ENCODE data around the gene XRCC4. TPM values are rescaled to one million over a fixed set of nuclear protein-coding genes. Genes with fewer than 3 reads are reported as not detected.
"Not testable (repeated sequence)": the region's sequence is repeated elsewhere in the genome, so short reads cannot be mapped to it uniquely, and the experiment has no call there.

XRCC4 gene
- total RNA-seq, 1 donor from 2014 or later, result 5.7 TPM

DNA sequence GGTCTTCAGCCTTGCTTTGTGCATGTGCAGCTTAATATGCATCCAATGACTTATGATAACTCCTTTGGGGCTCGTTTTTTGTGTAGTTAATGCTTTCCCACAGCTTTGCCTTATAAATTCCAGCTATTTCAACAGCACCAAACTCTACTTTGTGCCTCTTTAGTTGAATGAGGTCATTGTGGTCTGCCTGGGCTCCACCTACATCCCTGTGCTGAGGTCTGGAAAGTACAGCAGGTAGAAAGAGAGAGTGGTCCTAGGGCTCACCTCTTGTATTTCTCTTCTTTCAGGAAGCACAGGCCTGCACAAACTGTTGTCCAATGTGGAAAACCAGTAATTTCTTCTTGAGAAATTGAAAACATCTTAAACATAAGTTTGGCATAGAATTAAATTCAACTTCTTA is 167.2 kb downstream of the XRCC4 start:
- no peak for DNase-seq
- no peak for ATAC-seq
- intact Hi-C loops (cut with micrococcal nuclease), result no loop called here

DNA sequence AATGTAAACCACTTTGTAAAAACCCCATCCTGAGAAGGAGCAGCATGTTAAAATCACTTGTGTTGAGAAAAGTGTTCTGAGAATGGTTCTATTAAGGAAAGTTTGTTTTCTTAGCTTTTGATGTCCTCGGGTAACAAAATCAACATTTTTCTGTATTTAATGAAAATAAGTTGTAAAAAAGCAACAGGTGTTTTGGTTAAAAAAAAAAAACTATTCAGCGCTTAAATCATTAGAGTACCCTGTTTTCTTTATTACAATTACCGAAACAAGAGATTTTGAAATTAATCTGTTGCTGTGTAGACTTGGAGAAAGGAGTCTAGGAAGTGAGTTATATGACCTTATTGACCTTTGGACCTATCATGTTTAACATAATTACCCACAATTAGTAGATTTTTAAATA is 167.7 kb downstream of the XRCC4 start:
- ATAC-seq, result no peak
- intact Hi-C loops (cut with micrococcal nuclease), result no loop called here

DNA sequence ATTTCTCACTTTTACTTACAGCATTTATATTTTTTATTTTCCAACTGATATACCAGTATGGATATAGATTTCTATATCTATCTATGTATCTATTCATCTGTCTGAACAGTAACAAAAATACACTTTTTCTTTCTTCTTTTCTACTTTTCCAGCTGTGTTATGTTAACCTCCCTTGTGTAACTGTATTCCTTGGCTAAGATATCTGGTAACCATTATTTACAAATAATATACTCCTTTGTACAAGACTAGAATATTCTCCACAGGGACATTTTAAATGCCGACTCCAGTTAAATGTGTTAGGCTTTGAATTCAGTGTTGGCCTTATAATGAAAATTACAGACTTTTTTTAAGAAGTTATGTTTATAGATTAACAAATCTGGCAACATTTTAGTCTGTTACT is 168.7 kb downstream of the XRCC4 start:
- DNase-seq (no peak), ATAC-seq (no peak)
- intact Hi-C loops (cut with micrococcal nuclease), result no loop called here

More for the DNA sequence above, 167.7 kb downstream of the XRCC4 start:
- no peak for DNase-seq

DNA sequence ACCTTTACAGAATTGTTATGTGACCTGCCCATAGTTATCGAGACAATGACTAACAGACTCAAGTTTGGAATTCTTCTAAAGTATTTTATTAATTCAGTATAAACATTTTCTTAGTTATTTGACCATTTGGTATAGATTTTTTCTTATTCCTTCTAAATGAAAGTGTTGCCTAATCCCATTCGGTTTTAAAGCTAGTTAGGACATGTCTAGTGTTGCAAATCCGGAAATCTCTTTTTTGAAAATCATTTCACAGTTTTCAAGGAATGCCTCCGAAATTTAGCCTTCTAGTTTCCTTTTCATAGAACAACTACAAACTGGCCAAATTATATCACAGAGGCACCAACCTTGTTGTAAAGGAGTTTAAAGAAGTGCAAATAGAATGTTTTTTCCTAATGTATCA is 171.8 kb downstream of the XRCC4 start:
- no peak for ATAC-seq
- intact Hi-C loops (cut with micrococcal nuclease), result no loop called here
- DNase-seq, result no peak

DNA sequence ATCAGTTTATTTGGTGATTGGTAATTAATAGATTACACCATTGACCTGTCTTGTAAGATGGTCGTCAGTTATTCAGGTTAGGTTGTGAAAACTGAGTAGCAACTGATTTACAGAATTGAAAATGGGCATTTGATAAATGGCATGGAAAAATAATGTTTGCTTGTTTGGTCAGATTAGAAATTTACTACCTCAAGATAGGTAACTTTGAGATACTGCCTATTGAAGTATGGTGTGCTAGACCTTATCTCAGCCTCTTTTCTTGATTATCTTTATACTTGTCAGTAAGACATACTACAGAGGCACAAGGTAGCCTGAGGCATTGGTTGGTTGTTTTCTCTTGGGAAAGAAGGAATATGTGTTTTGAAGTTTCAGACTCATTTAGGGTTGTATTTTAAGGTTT is 174.5 kb downstream of the XRCC4 start:
- intact Hi-C loops (cut with micrococcal nuclease), result no loop called here
- no peak for DNase-seq
- ATAC-seq, result no peak

DNA sequence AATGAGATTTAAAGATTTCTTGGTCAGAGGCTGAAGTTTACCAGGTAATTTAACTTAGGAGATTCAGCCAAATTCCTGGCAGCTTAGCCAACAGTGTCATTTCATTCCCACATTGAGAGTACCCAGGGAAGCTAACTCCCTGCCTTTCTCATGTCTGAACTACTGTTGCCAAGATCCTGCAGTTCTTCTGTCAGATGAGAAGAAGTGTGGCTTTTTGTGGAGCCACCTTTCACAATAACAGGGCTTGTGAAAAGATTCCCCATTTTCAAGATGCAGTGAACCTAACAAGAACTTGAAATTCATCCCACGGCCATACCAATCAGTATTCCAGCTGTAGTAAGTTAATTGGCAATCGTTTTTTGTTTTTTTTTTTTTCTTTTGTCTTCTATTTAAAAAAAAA is 176.4 kb downstream of the XRCC4 start:
- ATAC-seq, result no peak
- intact Hi-C loops (cut with micrococcal nuclease), result no loop called here
- no peak for DNase-seq

DNA sequence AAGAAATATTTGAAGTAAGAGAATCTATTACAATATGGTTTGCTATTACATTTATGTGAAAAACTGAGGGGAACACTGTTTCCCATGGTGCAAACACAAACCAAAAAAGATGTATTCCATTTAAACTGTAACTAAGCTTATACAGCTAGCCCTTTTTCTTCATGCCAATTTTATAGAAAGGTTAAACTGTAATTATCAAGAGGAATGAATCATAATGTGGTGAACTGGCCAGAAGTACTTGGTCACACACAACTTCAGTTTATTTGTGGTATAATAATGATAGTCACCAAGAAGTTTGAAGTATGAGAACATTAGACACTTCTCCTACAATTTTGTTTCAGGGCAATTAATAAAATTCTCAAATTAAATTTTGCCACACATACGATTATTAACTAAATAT is 177.9 kb downstream of the XRCC4 start:
- intact Hi-C loops (cut with micrococcal nuclease), result no loop called here
- ATAC-seq (no peak), DNase-seq (no peak)

DNA sequence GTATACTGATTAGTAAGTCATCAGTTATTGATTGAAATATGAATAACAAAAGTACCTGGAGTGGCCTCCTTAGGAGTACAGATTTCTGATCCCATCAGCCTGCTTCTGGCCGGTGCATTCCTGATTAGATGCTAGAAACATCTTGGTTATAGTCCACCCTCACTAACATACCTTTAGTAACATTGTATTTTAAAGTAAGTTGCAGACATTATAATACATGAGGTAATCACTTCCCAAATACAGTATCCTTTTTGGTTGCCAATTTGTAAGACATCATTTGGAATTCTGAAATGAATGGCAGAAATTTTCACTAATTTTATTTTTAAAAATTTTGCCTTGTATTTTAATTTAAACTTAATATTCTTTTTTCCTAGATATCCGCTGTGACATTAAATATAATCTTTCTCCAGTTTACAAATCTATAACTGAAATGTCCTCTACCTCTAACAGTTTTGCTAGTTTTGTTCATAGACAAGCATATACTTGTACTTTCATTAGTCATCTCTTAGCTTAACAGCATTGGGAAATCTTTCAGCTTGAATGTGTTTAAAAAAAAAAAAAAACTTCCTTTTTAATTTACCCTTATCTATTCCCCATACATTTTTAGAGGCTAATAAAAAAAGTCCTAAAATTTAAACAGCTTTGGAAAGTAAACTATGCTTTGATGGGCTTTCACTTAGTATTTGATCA is 178.9 kb downstream of the XRCC4 start:
- DNase-seq (no peak), ATAC-seq (no peak)
- intact Hi-C loops (cut with micrococcal nuclease), result no loop called here

DNA sequence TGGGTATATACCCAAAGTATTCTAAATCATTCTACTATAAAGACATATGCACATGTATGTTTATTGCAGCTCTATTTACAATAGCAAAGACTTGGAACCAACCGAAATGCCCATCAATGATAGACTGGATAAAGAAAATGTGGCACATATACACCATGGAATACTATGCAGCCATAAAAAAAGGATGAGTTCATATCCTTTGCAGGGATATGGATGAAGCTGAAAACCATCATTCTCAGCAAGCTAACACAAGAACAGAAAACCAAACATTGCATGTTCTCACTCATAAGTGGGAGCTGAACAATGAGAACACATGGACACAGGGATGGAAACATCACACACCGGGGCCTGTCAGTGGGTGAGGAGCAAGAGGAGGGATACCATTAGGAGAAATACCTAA is 180.3 kb downstream of the XRCC4 start:
- intact Hi-C loops (cut with micrococcal nuclease); ATAC-seq; DNase-seq: not testable (repeated sequence)

DNA sequence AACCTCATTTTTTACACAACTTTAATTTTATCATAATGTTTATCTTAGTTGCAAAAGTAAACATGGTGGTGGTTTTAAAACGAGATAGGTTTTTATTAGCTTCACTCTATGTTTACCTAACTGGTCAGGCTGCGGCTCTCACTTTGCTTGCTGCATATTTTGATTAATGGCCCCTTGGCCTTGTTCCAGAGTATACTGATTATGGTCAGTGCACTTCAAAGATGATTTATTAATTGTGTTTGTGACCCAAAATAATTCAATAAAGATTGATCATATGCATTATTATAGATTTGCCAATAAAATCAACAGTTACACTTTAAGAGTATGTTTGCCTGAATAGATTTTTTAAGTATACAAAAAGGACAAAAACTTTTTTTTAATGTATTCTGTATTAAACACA is 188.0 kb downstream of the XRCC4 start:
- ATAC-seq (no peak), DNase-seq (no peak)
- intact Hi-C loops (cut with micrococcal nuclease), result no loop called here

DNA sequence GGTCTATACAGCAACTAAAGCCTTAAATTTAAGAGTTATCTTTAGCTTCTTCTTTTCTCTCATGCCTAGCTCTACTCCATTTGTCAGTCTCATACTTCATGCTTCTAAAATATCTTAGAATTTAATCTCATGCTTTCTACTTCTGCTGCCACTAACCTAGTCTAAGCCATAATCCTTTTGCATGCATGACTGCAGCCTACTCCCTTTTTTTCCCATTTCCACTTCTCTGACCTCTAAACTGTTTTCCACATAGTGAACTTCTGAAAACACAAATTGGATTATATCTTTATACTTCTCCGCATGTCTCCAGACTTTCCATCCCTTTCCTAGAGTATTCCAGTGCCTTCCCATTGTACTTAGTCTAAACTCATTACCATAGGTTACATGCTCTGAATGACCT is 193.0 kb downstream of the XRCC4 start:
- DNase-seq, result no peak
- intact Hi-C loops (cut with micrococcal nuclease), result no loop called here

DNA sequence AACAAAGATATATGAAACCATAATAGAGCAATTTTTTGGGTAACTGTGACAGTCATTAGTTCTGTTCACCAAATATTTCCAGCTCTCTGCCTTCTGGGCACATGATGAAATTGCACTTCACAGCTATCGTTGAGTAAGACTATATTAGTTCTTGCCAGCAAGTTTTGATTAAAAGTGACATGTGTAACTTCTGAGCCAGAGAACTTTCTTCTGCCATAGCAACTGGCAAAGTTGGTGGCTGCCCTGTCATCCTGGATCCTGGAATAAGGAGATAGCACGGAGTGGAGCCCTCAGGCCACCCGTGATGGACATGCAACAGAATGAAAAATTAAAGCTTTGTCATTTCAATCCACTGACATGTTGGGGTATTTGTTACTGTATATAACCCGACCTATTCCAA is 199.8 kb downstream of the XRCC4 start:
- intact Hi-C loops (cut with micrococcal nuclease), result no loop called here
- DNase-seq (peak; percentile 53), ATAC-seq (peak; percentile 96)

More for the DNA sequence above, 193.0 kb downstream of the XRCC4 start:
- no peak for ATAC-seq

DNA sequence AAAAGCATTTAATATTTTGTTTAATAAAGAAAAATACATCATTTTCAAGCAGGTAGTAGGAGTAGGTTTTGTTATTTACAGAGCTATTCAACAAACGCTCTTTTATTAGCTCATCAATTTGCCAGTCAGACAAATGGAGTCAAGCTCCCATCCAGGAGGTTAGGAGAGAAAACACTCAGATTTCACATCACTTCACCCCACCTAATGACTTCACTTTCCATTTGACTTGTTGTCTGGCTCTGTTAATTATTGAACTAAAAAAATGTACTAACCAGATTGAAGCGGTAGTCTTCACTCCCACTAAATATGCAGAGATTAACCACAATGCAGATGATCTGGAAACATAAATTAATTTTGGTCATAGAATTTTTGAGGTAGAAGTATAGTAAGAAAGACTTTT is 200.6 kb downstream of the XRCC4 start:
- intact Hi-C loops (cut with micrococcal nuclease), result no loop called here
- ATAC-seq (no peak), DNase-seq (no peak)

DNA sequence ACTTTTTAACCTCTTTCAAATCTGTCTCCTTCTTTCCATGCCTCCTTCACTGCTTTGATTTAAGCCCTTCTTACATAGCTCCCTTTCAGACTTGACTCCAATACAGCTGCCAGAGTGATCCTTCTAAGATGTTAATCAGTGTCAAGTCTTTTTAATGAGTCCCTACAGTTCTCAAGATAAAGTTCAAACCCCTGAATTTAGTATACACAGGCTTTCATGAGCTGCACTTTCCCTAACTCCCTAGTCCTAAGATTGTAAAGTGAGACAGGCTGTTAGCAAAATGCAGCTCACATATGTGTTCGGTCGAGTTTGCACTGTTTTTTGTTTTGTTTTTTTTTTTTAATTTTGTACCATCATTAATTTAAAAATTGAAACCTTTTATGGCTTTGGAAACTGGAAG is 203.8 kb downstream of the XRCC4 start:
- intact Hi-C loops (cut with micrococcal nuclease), result no loop called here

DNA sequence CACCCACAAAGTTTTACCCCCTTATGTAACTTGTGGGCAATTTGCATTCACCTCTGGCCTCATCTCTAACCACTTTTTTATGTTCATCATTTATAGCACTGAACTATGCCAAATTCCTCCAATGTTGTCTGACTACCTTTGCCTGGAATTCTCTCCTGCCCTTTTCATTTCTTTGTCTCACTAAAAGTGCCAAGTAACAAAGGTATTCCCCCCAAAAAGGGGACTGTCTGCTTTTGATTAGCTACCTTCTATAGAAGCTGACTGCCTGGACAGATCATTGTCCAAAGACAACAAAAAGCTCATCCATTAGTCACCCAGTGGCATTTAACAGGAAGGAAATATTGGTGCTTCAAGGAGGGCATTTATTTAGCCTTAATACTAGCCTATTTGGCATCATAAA is 204.3 kb downstream of the XRCC4 start:
- DNase-seq (no peak), ATAC-seq (no peak)
- intact Hi-C loops (cut with micrococcal nuclease), result no loop called here

More for the DNA sequence above, 203.8 kb downstream of the XRCC4 start:
- DNase-seq, result no peak
- no peak for ATAC-seq

DNA sequence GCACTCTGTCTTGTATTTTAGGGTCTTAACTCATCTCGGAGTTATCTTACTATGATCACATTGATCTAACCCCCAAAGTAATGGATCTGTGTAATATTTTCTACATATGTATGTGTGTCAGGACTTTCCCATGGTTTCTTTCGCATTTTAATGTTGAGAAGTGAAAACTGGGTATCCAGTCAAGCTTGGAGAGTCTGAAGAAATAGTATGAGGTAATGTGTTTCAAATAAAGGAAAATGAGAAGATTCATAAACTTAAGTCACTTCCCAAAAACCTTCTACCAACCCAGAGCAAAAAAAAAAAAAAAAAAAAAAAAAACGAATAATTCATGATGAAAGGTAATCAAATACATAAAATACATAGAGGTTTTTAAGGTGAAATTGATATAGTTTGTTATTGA is 206.4 kb downstream of the XRCC4 start:
- ATAC-seq (no peak), DNase-seq (no peak)
- intact Hi-C loops (cut with micrococcal nuclease), result no loop called here

DNA sequence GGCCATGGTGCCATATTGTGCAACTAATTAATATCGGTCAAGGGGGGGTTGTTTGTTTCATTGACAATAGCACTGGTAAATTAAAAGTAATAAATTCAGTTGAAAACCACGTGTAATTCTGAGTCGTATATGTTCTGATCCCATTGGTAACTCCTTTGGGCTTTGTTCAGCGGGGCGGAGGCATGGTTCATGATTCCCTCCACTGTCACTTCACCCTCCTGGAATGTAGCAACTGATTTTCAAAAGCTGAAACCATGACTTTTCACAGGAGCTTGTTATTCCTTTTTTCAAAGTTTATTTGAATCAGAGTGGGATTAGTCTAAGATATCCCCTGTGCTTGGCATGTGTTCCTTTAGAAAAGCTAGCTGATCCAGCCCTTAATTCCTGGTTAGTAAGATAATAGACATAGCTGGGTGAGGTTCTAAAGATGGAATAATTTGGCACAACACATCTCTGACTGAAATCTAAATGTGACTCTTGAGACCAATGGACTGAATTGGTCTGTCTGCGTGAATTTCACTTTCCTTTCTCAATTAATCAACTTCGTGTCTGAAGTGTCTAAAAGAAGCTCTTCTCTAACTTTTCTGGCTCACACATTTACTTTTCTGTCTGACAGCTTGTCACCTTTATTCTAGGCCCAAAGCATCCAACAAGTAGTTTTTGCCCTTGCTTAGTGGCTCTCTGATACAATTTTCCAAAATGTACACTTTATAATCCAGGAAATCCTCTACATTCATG is 208.5 kb downstream of the XRCC4 start:
- intact Hi-C loops (cut with micrococcal nuclease), result no loop called here
- DNase-seq (no peak), ATAC-seq (peak; percentile 45)

DNA sequence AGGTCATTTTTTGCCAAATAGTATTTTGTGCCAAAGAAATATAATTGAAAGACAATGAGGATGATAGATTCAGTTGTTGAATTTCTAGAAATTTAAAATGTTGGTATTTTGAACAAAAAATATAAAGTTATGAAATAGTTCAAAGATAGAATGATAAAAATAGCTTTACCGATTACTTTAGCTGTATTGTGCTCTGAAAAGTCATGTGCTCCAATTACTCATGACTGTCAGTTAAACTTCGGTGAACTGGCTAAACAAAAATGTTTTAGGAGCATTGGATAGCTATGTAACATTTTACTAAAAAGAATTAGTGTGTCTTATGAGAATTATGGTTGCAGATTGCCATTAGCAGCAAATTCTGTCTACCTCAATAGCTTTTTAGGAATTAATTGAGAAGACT is 216.9 kb downstream of the XRCC4 start:
- DNase-seq, result no peak
- intact Hi-C loops (cut with micrococcal nuclease), result no loop called here
- ATAC-seq, result no peak

DNA sequence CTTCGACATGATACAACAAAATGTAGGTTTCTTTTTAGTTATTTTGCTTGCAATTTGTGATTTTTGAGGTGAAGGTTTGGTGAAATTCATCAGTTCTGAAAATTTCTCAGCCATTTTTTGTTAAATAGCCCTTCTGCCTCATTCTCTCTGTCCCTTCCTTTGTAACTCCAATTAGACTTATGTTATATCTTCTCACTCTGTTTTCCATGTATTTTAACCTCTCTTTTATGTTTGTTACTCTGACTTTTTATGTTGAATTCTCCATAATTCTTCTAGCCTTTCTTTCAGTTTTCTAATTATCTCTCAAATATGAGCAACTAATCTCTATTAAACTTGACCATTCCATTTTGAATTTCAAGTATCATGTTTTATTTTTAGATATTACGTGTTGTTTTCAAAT is 222.0 kb downstream of the XRCC4 start:
- ATAC-seq (no peak), DNase-seq (no peak)
- intact Hi-C loops (cut with micrococcal nuclease), result no loop called here

DNA sequence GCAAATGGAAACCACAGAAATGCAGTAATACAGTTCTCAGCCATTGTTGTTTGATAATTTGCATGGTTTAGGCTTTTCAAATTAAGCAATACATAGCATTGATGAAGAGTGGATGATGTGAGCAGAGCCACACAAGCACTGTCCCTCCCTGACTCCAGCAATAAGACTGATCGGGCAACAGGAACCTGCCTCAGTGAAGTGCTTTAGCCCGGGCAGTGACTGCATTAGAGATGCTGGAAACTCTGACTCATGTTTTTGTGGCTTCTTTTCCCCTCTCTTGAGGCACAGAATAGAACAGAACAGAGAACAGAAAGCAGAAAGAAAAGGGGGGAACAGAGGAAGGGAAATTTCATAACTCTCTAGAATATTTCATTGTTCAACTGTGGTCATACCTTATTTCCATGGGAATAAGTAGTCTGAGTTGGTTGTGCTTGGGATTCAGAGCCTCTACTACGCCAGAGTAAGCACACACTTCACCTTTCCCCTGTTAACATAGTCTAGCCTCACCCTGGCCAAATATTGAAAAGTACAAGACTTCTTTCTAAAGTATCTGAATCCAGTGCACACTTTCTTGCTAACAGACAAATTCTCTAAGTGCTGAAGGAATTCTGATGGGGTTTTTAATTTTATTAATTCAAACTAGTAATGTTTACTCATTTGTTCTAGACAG is 229.4 kb downstream of the XRCC4 start:
- DNase-seq (no peak), ATAC-seq (peak; percentile 98)
- intact Hi-C loops (cut with micrococcal nuclease), result no loop called here

DNA sequence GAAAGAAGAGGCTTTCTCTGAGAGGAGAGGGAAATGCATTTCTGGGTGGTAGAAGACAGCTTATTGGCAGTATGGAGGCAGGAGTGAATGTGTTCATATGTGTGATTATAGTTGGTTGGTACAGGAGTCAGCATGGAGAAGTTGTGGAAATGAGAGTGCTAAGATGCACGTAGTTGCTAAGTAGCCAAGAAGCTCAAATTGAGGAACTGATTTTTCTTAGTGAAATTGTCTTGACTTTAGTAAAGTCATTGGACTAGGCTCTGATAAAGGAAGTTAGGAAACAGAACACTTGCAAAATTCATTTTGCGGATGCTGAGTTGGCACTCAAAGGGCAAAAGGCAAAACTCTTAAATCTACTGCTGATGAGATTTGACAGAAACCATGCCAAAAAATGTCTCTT is 235.3 kb downstream of the XRCC4 start:
- intact Hi-C loops (cut with micrococcal nuclease), result no loop called here
- DNase-seq (no peak), ATAC-seq (peak; percentile 62)

Data from left ventricle myocardium superior (tissue), 1 donor.